Liver (tissue), 9 donors: ENCODE data around the gene TESMIN. TPM values are rescaled to one million over a fixed set of nuclear protein-coding genes. Genes with fewer than 3 reads are reported as not detected.
A peak's percentile ranks its signal among the peaks of the same experiment; 100 is the strongest.

ENCODE experiments used
- DNase-seq: peaks from one replicate; pipeline ENCODE4 v3.0.0-alpha.2; 2017; ENCODE audit warnings: low spot score
- H3K27ac ChIP-seq, 2 donors: one replicate each; pipeline ENCODE4 v1.7.0; 2013; ENCODE audit warnings: inconsistent platforms in 2 of 2, low read length in 2 of 2, control low read depth in 1 of 2, low read depth in 1 of 2, mild to moderate bottlenecking in 1 of 2
- H3K27me3 ChIP-seq, 4 donors: one replicate each; pipeline versions ENCODE4 v1.6.1 to v1.7.0; 2013; ENCODE audit warnings: low read length in 3 of 4, inconsistent platforms in 1 of 4, mild to moderate bottlenecking in 1 of 4, moderate library complexity in 1 of 4; ENCODE audit not compliant: control insufficient read depth in 4 of 4, insufficient read depth in 4 of 4
- H3K36me3 ChIP-seq, 4 donors: one replicate each; pipeline versions ENCODE4 v1.6.1 to v1.7.0; 2013; ENCODE audit warnings: low read length in 3 of 4, mild to moderate bottlenecking in 3 of 4, low read depth in 1 of 4, moderate library complexity in 1 of 4; ENCODE audit not compliant: control insufficient read depth in 4 of 4, insufficient read depth in 3 of 4
- H3K4me1 ChIP-seq, 4 donors: one replicate each; pipeline versions ENCODE4 v1.6.1 to v1.7.0; 2013; ENCODE audit warnings: low read length in 3 of 4, mild to moderate bottlenecking in 3 of 4, moderate library complexity in 1 of 4; ENCODE audit not compliant: control insufficient read depth in 4 of 4, insufficient read depth in 4 of 4
- H3K4me3 ChIP-seq, 3 donors: one replicate each; pipeline versions ENCODE4 v1.6.1 to v1.7.0; 2013; ENCODE audit warnings: low read length in 3 of 3, control low read depth in 1 of 3, low read depth in 1 of 3, mild to moderate bottlenecking in 1 of 3
- H3K9ac ChIP-seq, 2 donors: one replicate each; pipeline ENCODE4 v1.7.0; 2013; ENCODE audit warnings: low read length in 2 of 2, mild to moderate bottlenecking in 2 of 2, moderate library complexity in 2 of 2, control low read depth in 1 of 2, low read depth in 1 of 2
- H3K9me3 ChIP-seq, 4 donors: one replicate each; pipeline versions ENCODE4 v1.6.1 to v1.7.0; 2013; ENCODE audit warnings: low read length in 3 of 4; ENCODE audit not compliant: control insufficient read depth in 4 of 4
- ATF3 ChIP-seq: IDR thresholded peaks from 2 replicates; pipeline ENCODE4 v1.6.1; 2016; ENCODE audit warnings: antibody characterized with exemption
- EGR1 ChIP-seq, 2 donors: IDR thresholded peaks; 2 replicates each; pipeline ENCODE4 v1.6.1; 2016 to 2018; ENCODE audit warnings: antibody characterized with exemption in 2 of 2, low read depth in 2 of 2
- FOXA1 ChIP-seq: IDR thresholded peaks from 2 replicates; pipeline ENCODE4 v1.6.1; 2016; ENCODE audit warnings: antibody characterized with exemption
- FOXA2 ChIP-seq: IDR thresholded peaks from 2 replicates; pipeline ENCODE4 v1.6.1; 2016; ENCODE audit warnings: antibody characterized with exemption
- HNF4A ChIP-seq, 2 donors: conservative IDR thresholded peaks; 2 replicates each; pipeline ENCODE4 v1.6.1; 2016; ENCODE audit warnings: antibody characterized with exemption in 2 of 2, mild to moderate bottlenecking in 2 of 2
- HNF4G ChIP-seq: IDR thresholded peaks from 2 replicates; pipeline ENCODE4 v1.6.1; 2016; ENCODE audit warnings: antibody characterized with exemption
- JUND ChIP-seq, 2 donors: IDR thresholded peaks; 2 replicates each; pipeline ENCODE4 v1.6.1; 2016; ENCODE audit warnings: antibody characterized with exemption in 2 of 2
- MAX ChIP-seq: IDR thresholded peaks from 2 replicates; pipeline ENCODE4 v1.6.1; 2016; ENCODE audit warnings: antibody characterized with exemption
- NR2F2 ChIP-seq: IDR thresholded peaks from 2 replicates; pipeline ENCODE4 v1.6.1; 2016; ENCODE audit warnings: antibody characterized with exemption
- RAD21 ChIP-seq, 2 donors: IDR thresholded peaks; 2 replicates each; pipeline ENCODE4 v1.6.1; 2016; ENCODE audit warnings: antibody characterized with exemption in 2 of 2, mild to moderate bottlenecking in 2 of 2
- REST ChIP-seq: IDR thresholded peaks from 2 replicates; pipeline ENCODE4 v1.6.1; 2016; ENCODE audit warnings: antibody characterized with exemption, mild to moderate bottlenecking
- RXRA ChIP-seq, 2 donors: IDR thresholded peaks; 2 replicates each; pipeline ENCODE4 v1.6.1; 2017 to 2018; ENCODE audit warnings: antibody characterized with exemption in 2 of 2, mild to moderate bottlenecking in 1 of 2
- SP1 ChIP-seq: IDR thresholded peaks from 2 replicates; pipeline ENCODE4 v1.6.1; 2018; ENCODE audit warnings: antibody characterized with exemption, mild to moderate bottlenecking
- TAF1 ChIP-seq: conservative IDR thresholded peaks from 2 replicates; pipeline ENCODE4 v1.6.1; 2016; ENCODE audit warnings: antibody characterized with exemption, mild to moderate bottlenecking
- ZBTB33 ChIP-seq: IDR thresholded peaks from 2 replicates; pipeline ENCODE4 v1.6.1; 2016; ENCODE audit warnings: antibody characterized with exemption
- WGBS: extraction: QIAGEN DNeasy Blood & Tissue Kit; methylation state at CpG from one replicate; pipeline ENCODE4 v1.1.7; 2013; 5-methylcytosine and 5-hydroxymethylcytosine counted together
- polyA plus RNA-seq, 2 donors: library from polyadenylated mRNA; stranded (reverse) in 1 of 2; unstranded in 1 of 2; fragments of 200-250 nt in 1 of 2; fragments of >200 nt in 1 of 2; fragmentation: Nextera tagmentation in 1 of 2; extraction: Ambion mirVana in 1 of 2; gene quantifications; one replicate each; pipeline versions ENCODE4 v1.2.1 to v1.2.3, GENCODE V29; 2013 to 2015
- total RNA-seq, 2 donors: library from RNA; depleted of rRNA; stranded (reverse); fragments of >200 nt; gene quantifications; one replicate each; pipeline ENCODE4 v1.2.3, GENCODE V29; 2014
- donor health status: healthy.
- donor health status: healthy.
- donor health status: healthy.
- donor health status: healthy.
- donor health status: healthy.

Gene TESMIN
- total and polyA plus RNA-seq, 4 donors, result 0.27 to 2.5 (median 0.62) TPM

- TF ChIP-seq ATF3, result no peak
- TF ChIP-seq EGR1 (IDR thresholded peaks at IDR 0.05; ENCODE audit: low read depth in 2 of 2), result no peak
- TF ChIP-seq TAF1, result no peak
Observed at GRCh38 chr11:68753300-68753699, 2.0 kb upstream of the TESMIN start (continued).

GRCh38 chr11:68751004-68751325 is 355 bp downstream of the TESMIN start:
- peaks cover 0 to 5% (median 0%) of the 10 kb centered on the region in 4 donors for H3K4me1 ChIP-seq
- H3K9ac ChIP-seq, result no peak overlapping the region
- no peak for DNase-seq
- H3K36me3 ChIP-seq, result peaks cover 2 to 6% (median 4%) of the 10 kb centered on the region in 4 donors
- no peak for TF ChIP-seq HNF4A (conservative IDR thresholded peaks at IDR 0.05)
- no peak for TF ChIP-seq RXRA (IDR thresholded peaks at IDR 0.05)
- no peak for TF ChIP-seq JUND (IDR thresholded peaks at IDR 0.05)
- TF ChIP-seq ATF3, result no peak
- TF ChIP-seq TAF1, result no peak
- TF ChIP-seq HNF4G, result no peak
- no peak for TF ChIP-seq ZBTB33
- no peak for TF ChIP-seq FOXA2
- no peak for TF ChIP-seq SP1
- no peak for TF ChIP-seq NR2F2
- TF ChIP-seq RAD21 (IDR thresholded peaks at IDR 0.05), result no peak
- no peaks in the 10 kb centered on the region for H3K27me3 ChIP-seq
- 7% methylated on average over 22 of the region's 22 CpGs for WGBS
- H3K27ac ChIP-seq, result no peak overlapping the region
- H3K9me3 ChIP-seq, result no peaks in the 10 kb centered on the region
- peak overlapping the region in 2 of 3 donors; percentile 22 to 58 for H3K4me3 ChIP-seq

GRCh38 chr11:68750195-68751003 is 921 bp downstream of the TESMIN start:
- peaks cover 0 to 6% (median 3%) of the 10 kb centered on the region in 4 donors for H3K36me3 ChIP-seq
- 54% methylated on average over 76 of the region's 76 CpGs for WGBS
- H3K9ac ChIP-seq, result no peak overlapping the region
- peaks cover 0 to 5% (median 0%) of the 10 kb centered on the region in 4 donors for H3K4me1 ChIP-seq
- no peak for TF ChIP-seq RAD21 (IDR thresholded peaks at IDR 0.05)
- no peak for TF ChIP-seq REST
- no peak for TF ChIP-seq MAX
- no peak for TF ChIP-seq FOXA1
- TF ChIP-seq SP1, result no peak
- no peak overlapping the region for H3K4me3 ChIP-seq
- H3K27me3 ChIP-seq, result no peaks in the 10 kb centered on the region
- no peaks in the 10 kb centered on the region for H3K9me3 ChIP-seq
- DNase-seq, result no peak
- H3K27ac ChIP-seq, result no peak overlapping the region
